GM18511 (cell line): ENCODE data around the gene COL19A1.
A peak's percentile ranks its signal among the peaks of the same experiment; 100 is the strongest.
"Not testable (repeated sequence)": the region's sequence is repeated elsewhere in the genome, so short reads cannot be mapped to it uniquely, and the experiment has no call there.

Source experiments
- ATAC-seq: cut with Tn5 transposase; IDR thresholded peaks from one replicate; pipeline ENCODE4 v1.9.1; 2021; ENCODE audit warnings: mild to moderate bottlenecking, moderate library complexity; ENCODE audit not compliant: unreplicated experiment

COL19A1 gene

GRCh38 chr6:69894578-69895347 lies 28.4 kb downstream of the COL19A1 start:
- ATAC-seq = no peak

GRCh38 chr6:69895396-69895795 lies 29.0 kb downstream of the COL19A1 start:
- no peak for ATAC-seq

GRCh38 chr6:69900869-69901268 lies 34.5 kb downstream of the COL19A1 start:
- no peak for ATAC-seq

GRCh38 chr6:69901361-69901760 lies 35.0 kb downstream of the COL19A1 start:
- ATAC-seq = no peak

- ATAC-seq = no peak
These were observed 41.7 kb downstream of the COL19A1 start for GRCh38 chr6:69907981-69908498.

GRCh38 chr6:69913361-69913760 lies 47.0 kb downstream of the COL19A1 start:
- peak; percentile 58 for ATAC-seq

GRCh38 chr6:69914015-69914485 lies 47.7 kb downstream of the COL19A1 start:
- ATAC-seq = no peak

- no peak for ATAC-seq
These were observed 49.0 kb downstream of the COL19A1 start for GRCh38 chr6:69915346-69915745.

GRCh38 chr6:69917834-69918233 lies 51.5 kb downstream of the COL19A1 start:
- no peak for ATAC-seq

- ATAC-seq = no peak
These were observed 52.6 kb downstream of the COL19A1 start for GRCh38 chr6:69918813-69919475.

- not testable (repeated sequence) for ATAC-seq
These were observed 54.7 kb downstream of the COL19A1 start for GRCh38 chr6:69921066-69921465.

GRCh38 chr6:69921611-69922010 lies 55.3 kb downstream of the COL19A1 start:
- ATAC-seq = not testable (repeated sequence)

GRCh38 chr6:69926745-69927144 lies 60.4 kb downstream of the COL19A1 start:
- ATAC-seq = no peak

- ATAC-seq = no peak
These were observed 66.9 kb downstream of the COL19A1 start for GRCh38 chr6:69933239-69933638.

GRCh38 chr6:69935079-69935478 lies 68.7 kb downstream of the COL19A1 start:
- ATAC-seq = no peak

GRCh38 chr6:69936674-69937363 lies 70.5 kb downstream of the COL19A1 start:
- ATAC-seq = no peak

- ATAC-seq = no peak
These were observed 71.2 kb downstream of the COL19A1 start for GRCh38 chr6:69937402-69938136.

- ATAC-seq = no peak
These were observed 76.1 kb downstream of the COL19A1 start for GRCh38 chr6:69942485-69942884.

GRCh38 chr6:69945192-69945591 lies 78.8 kb downstream of the COL19A1 start:
- no peak for ATAC-seq

GRCh38 chr6:69948479-69949114 lies 82.2 kb downstream of the COL19A1 start:
- ATAC-seq = no peak
